Muscle of leg (tissue), 11 donors: ENCODE measurements around the gene CNKSR3. TPM values are rescaled to one million over a fixed set of nuclear protein-coding genes. Genes with fewer than 3 reads are reported as not detected.
"Not testable (repeated sequence)": the region's sequence is repeated elsewhere in the genome, so short reads cannot be mapped to it uniquely, and the experiment has no call there.

Experiments
- DNase-seq: peaks from one replicate; pipeline ENCODE4 v3.0.0; 2013
- H3K27ac ChIP-seq: one replicate; pipeline ENCODE4 v1.5.1; 2013; ENCODE audit warnings: mild to moderate bottlenecking, low read length, control low read depth
- H3K27me3 ChIP-seq: one replicate; pipeline ENCODE4 v1.6.1; 2013; ENCODE audit warnings: low read length; ENCODE audit not compliant: control insufficient read depth, insufficient read depth
- H3K36me3 ChIP-seq: one replicate; pipeline ENCODE4 v1.6.1; 2013; ENCODE audit warnings: low read length; ENCODE audit not compliant: control insufficient read depth, insufficient read depth
- H3K4me1 ChIP-seq: one replicate; pipeline ENCODE4 v1.6.1; 2013; ENCODE audit warnings: low read length; ENCODE audit not compliant: control insufficient read depth, insufficient read depth
- H3K4me3 ChIP-seq: one replicate; pipeline ENCODE4 v1.5.1; 2013; ENCODE audit warnings: low read length, control low read depth
- H3K9me3 ChIP-seq: replicated peaks from 2 replicates; pipeline ENCODE4 v1.6.1; 2013; ENCODE audit warnings: low read depth, low read length; ENCODE audit not compliant: control insufficient read depth
- WGBS: methylation state at CpG from one replicate; pipeline ENCODE4 v1.1.5; 2013; ENCODE audit warnings: missing lambda C conversion rate; ENCODE audit not compliant: insufficient coverage; 5-methylcytosine and 5-hydroxymethylcytosine counted together
- polyA plus RNA-seq, 8 donors: library from polyadenylated mRNA; unstranded; fragments of 120-200 nt; gene quantifications; one replicate each; pipeline versions ENCODE4 v1.2.1 to v1.2.3, GENCODE V29; 2013; ENCODE audit warnings: inconsistent platforms in 1 of 8, low replicate concordance in 1 of 8; ENCODE audit not compliant: insufficient read length in 8 of 8, insufficient read depth in 1 of 8
- total RNA-seq: library from RNA; stranded (reverse); fragments of 120-200 nt; gene quantifications from one replicate; pipeline ENCODE4 v1.2.4, GENCODE V29; 2013

Gene CNKSR3
- total and polyA plus RNA-seq, 9 donors: 11.6 to 22.1 (median 14.7) TPM

GRCh38 chr6:154515076-154515475 lies 4.6 kb upstream of the CNKSR3 start:
- H3K27ac ChIP-seq, H3K4me3 ChIP-seq, H3K36me3 ChIP-seq, H3K9me3 ChIP-seq, H3K27me3 ChIP-seq, DNase-seq: not testable (repeated sequence)
- peaks cover 13% of the 10 kb centered on the region for H3K4me1 ChIP-seq
- WGBS: 94% methylated on average over 2 of the region's 3 CpGs

GRCh38 chr6:154514481-154514880 lies 4.0 kb upstream of the CNKSR3 start:
- 67% methylated on average over 1 of the region's 3 CpGs for WGBS
- Histone ChIP-seq H3K4me3 (no peak overlapping the region), H3K9me3 (no peaks in the 10 kb centered on the region), H3K27me3 (no peaks in the 10 kb centered on the region), H3K4me1 (peaks cover 13% of the 10 kb centered on the region), H3K27ac (no peak overlapping the region), H3K36me3 (no peaks in the 10 kb centered on the region)
- no peak for DNase-seq

GRCh38 chr6:154513601-154514320 lies 3.3 kb upstream of the CNKSR3 start:
- Histone ChIP-seq H3K27me3 (no peaks in the 10 kb centered on the region), H3K36me3 (no peaks in the 10 kb centered on the region), H3K9me3 (no peaks in the 10 kb centered on the region), H3K4me1 (peaks cover 14% of the 10 kb centered on the region), H3K4me3 (no peak overlapping the region), H3K27ac (no peak overlapping the region)
- WGBS: no CpG with 5 or more reads among the region's 5 CpGs
- DNase-seq: no peak

- Histone ChIP-seq H3K36me3 (peaks cover 2% of the 10 kb centered on the region), H3K9me3 (no peaks in the 10 kb centered on the region), H3K4me3 (no peak overlapping the region), H3K4me1 (peaks cover 20% of the 10 kb centered on the region), H3K27ac (peak overlapping the region; percentile 69), H3K27me3 (no peaks in the 10 kb centered on the region)
- DNase-seq: no peak
- WGBS: no CpG with 5 or more reads among the region's 1 CpG
Measured at GRCh38 chr6:154512201-154512600, 1.7 kb upstream of the CNKSR3 start.

GRCh38 chr6:154511791-154512190 lies 1.3 kb upstream of the CNKSR3 start:
- Histone ChIP-seq H3K4me3 (no peak overlapping the region), H3K27me3 (no peaks in the 10 kb centered on the region), H3K9me3 (no peaks in the 10 kb centered on the region), H3K4me1 (peaks cover 20% of the 10 kb centered on the region), H3K36me3 (peaks cover 2% of the 10 kb centered on the region), H3K27ac (peak overlapping the region; percentile 69)
- peak; percentile 66 for DNase-seq
- 0% methylated on average over 1 of the region's 7 CpGs for WGBS

- H3K4me1 ChIP-seq: peaks cover 14% of the 10 kb centered on the region
- peak; percentile 58 for DNase-seq
- WGBS: 0% methylated on average over 40 of the region's 55 CpGs
- no peaks in the 10 kb centered on the region for H3K27me3 ChIP-seq
- peak overlapping the region; percentile 96 for H3K27ac ChIP-seq
- H3K9me3 ChIP-seq: no peaks in the 10 kb centered on the region
- H3K4me3 ChIP-seq: peak overlapping the region; percentile 92
- peaks cover 2% of the 10 kb centered on the region for H3K36me3 ChIP-seq
Measured at GRCh38 chr6:154509421-154510143, 903 bp downstream of the CNKSR3 start.

- Histone ChIP-seq H3K4me1 (peaks cover 18% of the 10 kb centered on the region), H3K36me3 (peaks cover 2% of the 10 kb centered on the region), H3K27me3 (no peaks in the 10 kb centered on the region), H3K9me3 (no peaks in the 10 kb centered on the region), H3K4me3 (peak overlapping the region; percentile 92), H3K27ac (peak overlapping the region; percentile 96)
- DNase-seq: no peak
- no CpG with 5 or more reads among the region's 14 CpGs for WGBS
Measured at GRCh38 chr6:154508573-154509375, 1.7 kb downstream of the CNKSR3 start.

- Histone ChIP-seq H3K27ac (no peak overlapping the region), H3K36me3 (peaks cover 2% of the 10 kb centered on the region), H3K4me1 (peaks cover 18% of the 10 kb centered on the region), H3K4me3 (no peak overlapping the region), H3K9me3 (no peaks in the 10 kb centered on the region), H3K27me3 (no peaks in the 10 kb centered on the region)
- DNase-seq: no peak
- WGBS: 96% methylated on average over 3 of the region's 14 CpGs
Measured at GRCh38 chr6:154506991-154507898, 3.2 kb downstream of the CNKSR3 start.

GRCh38 chr6:154506582-154506981 lies 3.9 kb downstream of the CNKSR3 start:
- WGBS: 91% methylated on average over 6 of the region's 9 CpGs
- no peak overlapping the region for H3K4me3 ChIP-seq
- peaks cover 2% of the 10 kb centered on the region for H3K36me3 ChIP-seq
- H3K9me3 ChIP-seq: no peaks in the 10 kb centered on the region
- DNase-seq: no peak
- H3K27me3 ChIP-seq: no peaks in the 10 kb centered on the region
- peaks cover 13% of the 10 kb centered on the region for H3K4me1 ChIP-seq
- no peak overlapping the region for H3K27ac ChIP-seq
